NCI-H345 (cell line): Measurements from ENCODE around the gene MARCKS.
"Not testable (repeated sequence)": the region's sequence is repeated elsewhere in the genome, so short reads cannot be mapped to it uniquely, and the experiment has no call there.

Experiments used
- DNase-seq: peaks from one replicate; lab custom pipeline; 2025; lab: John Stamatoyannopoulos, UW

The MARCKS gene

GRCh38 chr6:113884011-113884410, 26.9 kb downstream of the MARCKS start:
- DNase-seq, result no peak

DNA sequence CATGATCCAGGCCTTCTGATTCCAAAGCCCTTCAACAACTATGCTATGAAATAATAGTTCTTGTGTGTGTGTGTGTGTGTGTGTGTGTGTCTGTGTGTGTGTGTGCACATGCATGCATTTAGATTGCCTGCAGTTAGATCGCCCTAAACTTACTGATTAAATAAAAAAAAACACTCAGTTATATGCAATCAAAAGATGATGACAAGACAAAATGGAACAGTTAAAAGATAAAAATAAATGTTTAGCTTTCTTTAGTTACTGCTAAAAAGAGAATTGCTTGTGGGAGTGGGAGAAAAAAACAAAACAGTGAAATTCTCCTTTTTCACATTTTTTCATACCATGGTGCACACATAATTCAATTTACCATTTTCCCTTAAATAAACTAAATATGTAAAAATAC, 29.4 kb downstream of the MARCKS start:
- DNase-seq, result no peak

DNA sequence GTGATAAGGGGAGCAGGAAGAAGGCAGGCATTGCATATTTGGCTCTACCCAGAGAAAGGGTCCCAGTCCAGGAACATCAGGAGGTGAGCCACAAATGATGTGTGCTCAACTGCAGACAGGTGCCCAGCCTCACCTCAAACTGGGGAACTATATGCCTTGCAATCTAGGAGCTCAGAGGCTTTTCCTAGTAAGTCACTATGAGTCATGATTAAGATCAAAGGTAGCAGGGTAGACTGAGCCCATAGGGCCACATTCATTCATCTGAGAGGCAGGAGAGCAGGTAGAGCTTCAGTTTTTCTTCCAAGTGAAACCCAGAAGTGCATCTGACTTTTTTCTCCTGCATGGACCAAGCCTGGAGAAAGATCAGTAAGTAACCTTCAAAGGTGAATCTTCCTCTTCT, 31.3 kb downstream of the MARCKS start:
- no peak for DNase-seq

GRCh38 chr6:113888956-113889630, 31.9 kb downstream of the MARCKS start:
- no peak for DNase-seq

- DNase-seq, result no peak
These were observed 36.3 kb downstream of the MARCKS start for GRCh38 chr6:113893451-113893850.

DNA sequence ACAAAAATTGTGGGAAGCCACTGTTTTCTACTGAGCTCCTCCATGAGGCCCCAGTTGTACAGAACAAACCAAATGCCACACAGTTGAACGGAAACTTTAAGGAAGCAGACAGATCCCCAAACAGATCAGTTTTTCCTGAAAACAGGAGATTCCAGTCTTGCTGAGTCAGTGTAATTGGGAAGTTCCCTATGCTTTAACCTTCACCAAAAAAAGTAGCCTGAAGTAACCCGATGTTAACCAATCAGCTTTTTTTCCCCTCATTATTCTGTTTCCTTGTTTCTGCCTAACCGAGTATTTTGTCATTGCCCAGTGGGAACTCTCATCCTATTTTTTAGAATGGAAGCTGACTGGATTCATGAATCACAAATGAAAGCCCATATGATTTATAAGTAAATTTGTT, 36.7 kb downstream of the MARCKS start:
- DNase-seq, result no peak

DNA sequence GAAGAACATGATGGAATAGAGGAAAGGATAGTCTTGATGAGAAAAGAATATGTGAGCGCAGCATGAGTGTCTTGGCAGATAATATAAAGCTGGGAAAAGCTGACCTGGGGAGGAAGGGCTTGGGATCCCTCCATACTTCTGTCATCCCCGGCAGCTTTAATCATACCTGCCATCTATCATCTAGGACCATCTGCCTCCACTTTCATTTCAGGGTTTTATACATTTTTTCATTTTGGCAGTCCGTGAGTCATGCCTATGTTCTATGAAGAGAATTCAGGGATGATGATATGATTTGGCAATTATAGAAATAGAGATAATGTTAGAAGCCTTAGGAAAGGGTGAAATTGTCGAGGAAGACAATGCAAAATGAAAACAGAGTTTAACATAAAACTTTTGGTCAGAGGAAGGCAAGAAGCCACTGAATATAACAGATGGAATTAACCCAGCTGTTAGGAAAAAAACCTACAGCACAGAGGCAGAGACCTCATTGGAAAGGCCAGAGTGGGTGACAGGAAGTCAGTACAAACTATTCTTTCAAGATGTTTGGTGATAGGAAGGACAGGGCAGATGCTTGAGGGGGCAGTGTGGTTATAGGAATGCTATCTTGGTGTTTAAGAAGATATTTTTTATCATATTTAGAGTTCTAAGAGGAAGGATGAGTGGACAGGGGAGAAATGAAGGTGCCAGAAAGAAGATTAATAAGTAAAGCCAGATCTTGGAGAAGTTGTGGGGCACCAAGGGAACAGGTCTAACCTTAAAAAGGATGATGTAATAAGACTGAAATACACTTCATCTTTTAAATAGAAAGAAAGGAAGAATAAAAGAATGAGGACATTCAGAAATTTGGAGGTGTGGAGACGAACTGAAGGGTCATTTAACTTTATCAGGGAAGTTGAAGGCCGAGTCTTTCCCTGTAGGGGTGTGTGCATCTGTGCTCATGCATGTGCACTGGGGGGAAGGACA, 37.8 kb downstream of the MARCKS start:
- no peak for DNase-seq

DNA sequence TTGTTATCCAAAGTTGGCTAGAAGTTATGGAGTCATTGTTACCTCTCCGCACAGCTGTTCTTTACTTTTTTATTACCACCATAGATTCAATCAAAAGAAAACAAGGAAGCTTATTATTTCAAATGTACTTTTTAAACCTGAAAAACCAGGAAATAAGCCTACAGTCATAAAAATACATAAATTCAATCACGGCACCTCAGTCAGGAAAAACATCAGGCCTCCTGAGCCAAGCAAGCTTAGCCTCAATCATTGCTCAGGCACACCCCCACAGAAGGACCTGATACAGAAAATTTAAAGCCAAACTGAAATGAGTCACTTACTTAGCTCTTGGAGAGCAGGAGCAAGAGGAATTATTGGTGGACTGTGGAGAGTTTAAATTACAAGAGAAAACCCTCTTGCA, 44.3 kb downstream of the MARCKS start:
- no peak for DNase-seq

DNA sequence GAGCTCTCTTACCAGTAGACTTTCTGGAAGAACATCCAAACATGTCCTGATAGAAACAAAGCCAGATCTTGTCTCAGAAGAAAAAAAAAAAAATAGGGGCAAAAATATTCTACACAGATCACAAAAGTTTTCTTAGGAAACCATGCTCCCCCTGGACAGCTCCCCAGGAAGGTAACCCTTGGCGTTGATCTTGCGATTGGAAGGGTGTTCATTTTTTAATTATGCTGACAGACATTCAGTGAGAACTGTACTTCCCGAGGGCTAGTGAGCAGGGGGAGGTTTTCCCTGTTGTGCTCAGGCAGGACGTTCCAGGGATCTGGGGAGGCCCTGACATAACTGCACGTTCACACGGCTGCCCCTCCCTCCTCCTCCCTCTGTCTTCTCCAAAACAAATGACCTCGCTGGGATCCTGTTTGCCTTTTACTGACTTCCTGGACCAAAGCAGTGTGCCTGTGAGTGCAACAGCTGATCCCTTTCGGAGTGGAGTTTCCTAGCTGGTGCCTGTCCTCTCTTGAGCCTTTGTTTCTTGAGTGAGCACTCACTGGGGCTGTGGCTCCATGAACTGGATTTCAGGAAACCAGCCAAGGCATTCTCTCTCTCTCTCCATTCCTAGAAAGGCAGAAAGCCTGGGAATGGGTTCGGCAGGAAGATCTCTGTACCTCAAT, 46.7 kb downstream of the MARCKS start:
- no peak for DNase-seq

DNA sequence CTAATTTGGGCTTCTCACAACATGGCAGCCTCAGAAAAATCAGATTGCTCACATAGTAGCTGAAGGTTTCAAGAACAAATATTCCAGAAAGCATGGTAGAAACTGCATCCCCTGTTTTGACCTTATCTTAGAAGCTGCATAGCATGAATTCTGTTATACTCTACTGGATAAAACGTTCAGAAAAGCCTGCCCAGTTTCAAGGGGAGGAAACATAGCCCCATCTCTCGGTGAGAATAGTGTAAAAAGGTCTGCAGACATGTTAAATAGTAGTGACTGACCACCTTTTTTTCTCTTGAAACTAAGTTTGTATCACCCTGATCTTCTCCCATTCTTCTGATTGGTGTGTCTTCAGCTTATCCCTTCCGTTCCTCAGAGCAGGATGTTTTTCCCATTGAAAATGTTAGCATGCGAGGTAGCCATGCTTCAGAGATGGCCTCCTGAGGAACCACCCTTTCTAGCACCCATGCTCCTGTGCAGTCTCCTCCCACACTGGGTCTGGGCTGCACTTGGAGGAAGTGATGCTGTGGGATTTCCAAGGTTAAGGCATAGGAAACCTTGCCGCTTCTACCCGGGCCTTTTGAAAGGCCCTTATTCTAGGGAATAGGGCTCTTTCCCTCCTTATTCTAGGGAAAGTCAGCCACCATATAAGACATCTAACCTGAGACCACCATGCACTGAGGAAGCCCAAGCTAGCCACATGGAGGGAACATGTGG, 50.1 kb downstream of the MARCKS start:
- DNase-seq, result no peak

- no peak for DNase-seq
These were observed 51.7 kb downstream of the MARCKS start for GRCh38 chr6:113908801-113909200.

- peak; percentile 71 for DNase-seq
These were observed 52.2 kb downstream of the MARCKS start for GRCh38 chr6:113909224-113909856.

DNA sequence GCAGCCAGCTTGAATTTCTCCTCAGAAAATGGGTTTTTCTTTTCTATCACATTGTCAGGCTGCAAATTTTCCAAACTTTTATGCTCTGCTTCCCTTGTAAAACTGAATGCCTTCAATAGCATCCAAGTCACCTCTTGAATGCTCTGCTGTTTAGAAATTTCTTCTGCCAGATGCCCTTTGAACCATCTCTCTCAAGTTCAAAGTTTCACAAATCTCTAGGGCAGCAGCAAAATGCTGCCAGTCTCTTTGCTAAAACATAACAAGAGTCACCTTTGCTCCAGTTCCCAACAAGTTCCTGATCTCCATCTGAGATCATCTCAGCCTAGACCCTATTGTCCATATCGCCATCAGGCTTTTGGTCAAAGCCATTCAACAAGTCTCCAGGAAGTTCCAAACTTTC, 53.1 kb downstream of the MARCKS start:
- DNase-seq, result not testable (repeated sequence)
